HEK293T (cell line): ENCODE measurements around the gene RNF13.
A peak's percentile ranks its signal among the peaks of the same experiment; 100 is the strongest.

ENCODE experiments used
- CTCF ChIA-PET: fragments of 350-600 bp; formaldehyde crosslinking; extraction: SDS; loops from one replicate; lab custom pipeline; 2021; ENCODE audit warnings: antibody characterized with exemption, inconsistent platforms; lab: Yijun Ruan, JAX
- POLR2A ChIA-PET: fragments of 350-600 bp; formaldehyde crosslinking; extraction: SDS; loops from one replicate; lab custom pipeline; 2020; ENCODE audit warnings: antibody characterized with exemption, inconsistent platforms; lab: Yijun Ruan, JAX
- DNase-seq: peaks from one replicate; pipeline ENCODE4 v3.0.0; 2012; ENCODE audit warnings: mixed read lengths; ENCODE audit errors: extremely low spot score
- ARNT ChIP-seq: fragments of 450-650 bp; IDR thresholded peaks from 2 replicates; pipeline ENCODE4 v1.6.1; 2017; ENCODE audit warnings: mild to moderate bottlenecking
- BHLHE40 ChIP-seq: fragments of 450-650 bp; IDR thresholded peaks from 2 replicates; pipeline ENCODE4 v1.6.1; 2016; ENCODE audit warnings: mild to moderate bottlenecking, moderate library complexity, borderline replicate concordance
- CTBP1 ChIP-seq: fragments of 450-650 bp; IDR thresholded peaks from 2 replicates; pipeline ENCODE4 v1.6.1; 2016; ENCODE audit warnings: borderline replicate concordance
- ELF4 ChIP-seq: fragments of 450-650 bp; IDR thresholded peaks from 2 replicates; pipeline ENCODE4 v1.6.1; 2017; ENCODE audit warnings: antibody characterized with exemption
- FOXA1 ChIP-seq: fragments of 450-650 bp; IDR thresholded peaks from 2 replicates; pipeline ENCODE4 v1.6.1; 2016; ENCODE audit warnings: mild to moderate bottlenecking
- FOXK2 ChIP-seq: fragments of 450-650 bp; IDR thresholded peaks from 2 replicates; pipeline ENCODE4 v1.6.1; 2016; ENCODE audit warnings: mild to moderate bottlenecking
- FOXM1 ChIP-seq: fragments of 450-650 bp; IDR thresholded peaks from 2 replicates; pipeline ENCODE4 v1.6.1; 2017; ENCODE audit warnings: mild to moderate bottlenecking, borderline replicate concordance
- HDGF ChIP-seq: fragments of 450-650 bp; IDR thresholded peaks from 2 replicates; pipeline ENCODE4 v1.6.1; 2017; ENCODE audit warnings: antibody characterized with exemption, borderline replicate concordance
- L3MBTL2 ChIP-seq: fragments of 450-650 bp; conservative IDR thresholded peaks from 2 replicates; pipeline ENCODE4 v1.6.1; 2016; ENCODE audit warnings: mild to moderate bottlenecking
- LEF1 ChIP-seq: fragments of 450-650 bp; IDR thresholded peaks from 2 replicates; pipeline ENCODE4 v1.6.1; 2017; ENCODE audit warnings: mild to moderate bottlenecking, borderline replicate concordance
- NFRKB ChIP-seq: fragments of 450-650 bp; IDR thresholded peaks from 2 replicates; pipeline ENCODE4 v1.6.1; 2016; ENCODE audit warnings: mild to moderate bottlenecking, moderate library complexity
- SP1 ChIP-seq: fragments of 450-650 bp; IDR thresholded peaks from 2 replicates; pipeline ENCODE4 v1.6.1; 2017
- SUZ12 ChIP-seq: fragments of 450-650 bp; IDR thresholded peaks from 2 replicates; pipeline ENCODE4 v1.6.1; 2016; ENCODE audit warnings: mild to moderate bottlenecking
- TARDBP ChIP-seq: fragments of 450-650 bp; IDR thresholded peaks from 2 replicates; pipeline ENCODE4 v1.6.1; 2016
- ZNF384 ChIP-seq: fragments of 450-650 bp; IDR thresholded peaks from 2 replicates; pipeline ENCODE4 v1.6.1; 2016
- TF ChIP-seq, protein P1 (sequence below): fragments of 450-650 bp; IDR thresholded peaks from 2 replicates; pipeline ENCODE4 v1.6.1; 2016

Gene RNF13, protein sequence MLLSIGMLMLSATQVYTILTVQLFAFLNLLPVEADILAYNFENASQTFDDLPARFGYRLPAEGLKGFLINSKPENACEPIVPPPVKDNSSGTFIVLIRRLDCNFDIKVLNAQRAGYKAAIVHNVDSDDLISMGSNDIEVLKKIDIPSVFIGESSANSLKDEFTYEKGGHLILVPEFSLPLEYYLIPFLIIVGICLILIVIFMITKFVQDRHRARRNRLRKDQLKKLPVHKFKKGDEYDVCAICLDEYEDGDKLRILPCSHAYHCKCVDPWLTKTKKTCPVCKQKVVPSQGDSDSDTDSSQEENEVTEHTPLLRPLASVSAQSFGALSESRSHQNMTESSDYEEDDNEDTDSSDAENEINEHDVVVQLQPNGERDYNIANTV

DNA sequence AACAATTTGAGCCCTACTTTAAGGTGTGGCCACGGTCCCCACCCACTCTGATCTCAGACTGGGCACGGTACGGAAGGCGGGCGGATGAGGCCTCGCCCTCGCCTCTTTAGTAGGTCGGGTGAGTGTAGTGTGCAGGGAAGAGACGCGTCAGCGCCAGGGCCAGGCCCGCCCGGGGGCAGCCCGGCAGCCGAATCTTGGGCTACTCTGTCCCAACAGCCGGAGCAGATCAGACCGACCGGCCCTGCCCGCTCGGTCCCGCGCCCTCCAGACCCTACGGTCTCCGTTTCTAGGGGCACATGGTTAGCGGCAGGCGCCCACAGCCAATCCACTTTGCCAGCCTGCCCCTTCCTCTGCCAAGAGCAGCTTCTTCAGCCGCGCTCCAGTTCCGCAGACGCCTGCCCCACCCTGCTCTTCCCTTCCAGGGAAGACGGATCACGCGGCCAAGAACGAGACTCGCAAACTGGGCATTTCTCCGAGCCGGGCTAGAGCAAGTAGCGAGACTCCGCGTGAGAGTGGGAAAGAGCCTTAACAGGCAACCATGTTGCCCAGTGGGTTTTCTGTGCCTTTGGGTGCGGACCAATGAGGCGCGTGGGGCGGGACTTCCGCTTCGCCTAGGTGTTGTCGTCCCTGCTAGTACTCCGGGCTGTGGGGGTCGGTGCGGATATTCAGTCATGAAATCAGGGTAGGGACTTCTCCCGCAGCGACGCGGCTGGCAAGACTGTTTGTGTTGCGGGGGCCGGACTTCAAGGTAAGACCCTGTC, at the start of gene RNF13:
Gene RNF13, plus strand, starts transcription at position 610 of the 761 bp plus-strand sequence. CDS start 32,812 bp downstream, outside the sequence.
- ChIA-PET CTCF (interaction anchor here (0.6 kb wide), 1 partner anchor 41 kb away, joined by 5 read pairs; no protein-coding TSS in a partner anchor), POLR2A (interaction anchor here (1.0 to 1.1 kb wide), 4 partner anchors 12 to 155 kb away, joined by 3 to 8 read pairs (median 4); partner anchors contain the start of genes COMMD2 and WWTR1)
- DNase-seq: peak; percentile 86
- TF ChIP-seq, protein P1, sequence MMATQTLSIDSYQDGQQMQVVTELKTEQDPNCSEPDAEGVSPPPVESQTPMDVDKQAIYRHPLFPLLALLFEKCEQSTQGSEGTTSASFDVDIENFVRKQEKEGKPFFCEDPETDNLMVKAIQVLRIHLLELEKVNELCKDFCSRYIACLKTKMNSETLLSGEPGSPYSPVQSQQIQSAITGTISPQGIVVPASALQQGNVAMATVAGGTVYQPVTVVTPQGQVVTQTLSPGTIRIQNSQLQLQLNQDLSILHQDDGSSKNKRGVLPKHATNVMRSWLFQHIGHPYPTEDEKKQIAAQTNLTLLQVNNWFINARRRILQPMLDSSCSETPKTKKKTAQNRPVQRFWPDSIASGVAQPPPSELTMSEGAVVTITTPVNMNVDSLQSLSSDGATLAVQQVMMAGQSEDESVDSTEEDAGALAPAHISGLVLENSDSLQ: peak; percentile 98
- TF ChIP-seq SP1 (no peak), ELF4 (peak; percentile 36), L3MBTL2 (peak; percentile 91), LEF1 (no peak; the same call in 1 of the 2 replicates), FOXK2 (0 out of 2 replicates have a peak, but pooled peaks have one; percentile 41), TARDBP (peak; percentile 80), HDGF (no peak), BHLHE40 (no peak)

DNA sequence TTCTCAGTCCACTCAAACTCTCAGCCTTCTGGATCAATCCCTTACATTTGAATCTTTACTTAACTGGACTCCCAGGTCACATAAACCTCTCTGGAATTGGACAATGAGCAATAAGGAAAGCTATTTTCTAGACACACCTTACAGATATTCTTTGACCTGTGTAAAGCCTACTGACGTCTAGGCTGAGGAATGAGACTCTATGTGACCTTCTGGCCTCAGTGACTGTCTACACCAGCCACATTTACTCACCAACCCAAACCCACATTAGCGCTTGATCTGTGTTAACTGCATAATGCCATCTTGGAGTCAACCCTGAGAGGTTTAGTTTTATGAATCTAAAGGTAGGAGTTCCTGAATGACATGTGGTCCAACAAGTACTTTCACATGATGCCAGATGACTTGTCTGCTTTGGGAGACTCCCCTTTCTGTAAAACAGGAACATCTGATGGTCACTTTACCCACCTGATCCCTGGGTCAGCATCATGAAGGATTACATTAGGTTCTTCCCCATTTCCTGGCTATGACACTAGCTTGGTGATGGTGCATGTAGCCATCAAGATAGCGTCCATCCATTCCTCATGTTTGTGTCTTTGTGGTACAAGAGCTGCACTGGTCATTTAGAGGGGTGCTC, 49.3 kb upstream of the RNF13 start:
- ChIA-PET CTCF (interaction anchor here (0.8 kb wide), 1 partner anchor 8 kb away, joined by 9 read pairs; no protein-coding TSS in a partner anchor), POLR2A (interaction anchor here (1.5 kb wide), 1 partner anchor 12 kb away, joined by 3 read pairs; the partner anchor contains the start of gene COMMD2)
- TF ChIP-seq FOXM1 (no peak), ARNT (no peak), LEF1 (no peak), CTBP1 (no peak), ELF4 (no peak), SP1 (no peak), FOXA1 (no peak), FOXK2 (no peak), ZNF384 (no peak), L3MBTL2 (no peak), HDGF (no peak), TARDBP (no peak)
- TF ChIP-seq, protein P1: no peak
- no peak for DNase-seq

DNA sequence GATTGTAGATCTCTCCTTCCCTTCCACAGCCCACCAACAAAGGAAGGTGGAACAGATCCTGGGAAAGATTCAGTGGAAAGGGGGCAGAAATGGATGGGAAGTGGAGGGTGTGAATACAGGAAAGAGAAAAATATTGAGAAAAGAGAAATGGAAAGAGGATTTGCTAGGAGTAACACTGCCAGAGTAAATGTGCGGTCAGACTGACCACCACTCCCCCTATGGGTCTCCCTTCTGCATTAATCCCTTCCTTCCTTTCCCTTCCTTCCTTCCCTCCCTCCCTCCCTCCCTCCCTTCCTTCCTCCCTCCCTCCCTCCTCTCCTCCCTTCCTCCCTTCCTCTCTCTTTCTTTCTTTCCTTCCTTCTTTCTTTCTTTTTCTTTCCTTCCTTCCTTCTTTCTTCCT, 48.7 kb upstream of the RNF13 start:
- CTCF ChIA-PET: interaction anchor here (4.4 kb wide), 1 partner anchor 44 kb away, joined by 28 read pairs; no protein-coding TSS in a partner anchor
- POLR2A ChIA-PET: no interaction called here
- no peak for DNase-seq
- TF ChIP-seq BHLHE40 (no peak), FOXA1 (no peak), FOXK2 (no peak), ARNT (no peak), TARDBP (no peak), SUZ12 (no peak), FOXM1 (no peak), NFRKB (no peak), CTBP1 (no peak)

DNA sequence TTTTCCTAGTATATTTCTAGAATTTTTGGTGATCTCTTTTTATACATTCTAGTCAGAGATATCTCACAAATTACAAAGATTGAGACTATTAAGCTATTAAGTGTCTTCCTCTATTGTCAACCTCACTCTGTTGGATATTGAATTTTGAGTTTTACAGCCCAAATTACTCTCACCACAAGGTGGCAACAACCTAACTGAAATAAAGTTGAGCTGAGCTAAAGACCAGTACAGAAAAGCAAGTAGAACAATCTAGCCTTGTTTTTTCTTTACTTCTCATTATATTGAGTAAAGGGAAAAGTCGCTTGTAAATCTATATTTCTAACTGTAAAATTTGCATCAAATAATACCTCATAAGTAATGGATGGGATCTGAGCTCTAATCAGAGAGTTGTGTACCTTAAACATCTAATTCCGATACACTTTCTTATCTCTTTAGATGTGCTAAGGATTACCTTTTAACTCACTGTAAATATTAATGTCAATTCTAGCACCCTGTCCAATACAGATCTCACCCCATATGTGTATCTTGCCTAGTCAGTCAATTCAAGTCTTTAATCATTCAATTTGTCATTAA, 47.2 kb upstream of the RNF13 start:
- DNase-seq: no peak
- POLR2A ChIA-PET: interaction anchor here (1.0 to 1.6 kb wide), 2 partner anchors 14 to 42 kb away, joined by 4 read pairs; partner anchors contain the start of gene COMMD2
- CTCF ChIA-PET: interaction anchor here (0.5 to 4.4 kb wide), 9 partner anchors 10 to 454 kb away, joined by 3 to 28 read pairs (median 4); partner anchors contain the start of gene COMMD2

More for the DNA sequence above, 47.2 kb upstream of the RNF13 start:
- TF ChIP-seq ZNF384 (no peak), FOXA1 (no peak), ARNT (no peak), ELF4 (no peak), NFRKB (no peak), SP1 (no peak), TARDBP (no peak), BHLHE40 (no peak), SUZ12 (no peak), HDGF (no peak)
- TF ChIP-seq, protein P1: no peak
